Measurements from ENCODE around the gene MOB3C.

GRCh38 chr1:46655848-46656247, 39.2 kb upstream of the MOB3C start:
- TF ChIP-seq CTCF (conservative IDR thresholded peaks at IDR 0.05; ENCODE audit: low read depth, low read length) (no peak), EZH2 (IDR thresholded peaks at IDR 0.05; ENCODE audit: low read length, unreplicated experiment) (no peak)
